Measurements from ENCODE around the gene RPN2. TPM values are rescaled to one million over a fixed set of nuclear protein-coding genes. Genes with fewer than 3 reads are reported as not detected.

The RPN2 gene
- polyA plus RNA-seq, 1 of the 3 experiments (the other 2 are of a cell fraction), result 420 TPM

GRCh38 chr20:37235065-37235464 is 55.9 kb downstream of the RPN2 start:
- no peak overlapping the region for H3K4me2 ChIP-seq
- peak overlapping the region; percentile 34 to 99; a peak in 3 of 4 replicates for H3K27ac ChIP-seq (ENCODE audit: low read depth in 2 of 2, low read length in 1 of 2)
- POLR2A ChIA-PET, result no interaction called here
- H3F3A ChIP-seq (replicated peaks; ENCODE audit: insufficient read depth), result no peaks in the 10 kb centered on the region
- no peaks in the 10 kb centered on the region for H3K27me3 ChIP-seq (ENCODE audit: insufficient read depth)
- no peaks in the 10 kb centered on the region for H3K79me2 ChIP-seq (ENCODE audit: insufficient read depth)
- CTCF ChIA-PET, result interaction anchor here (0.6 to 5.4 kb wide), 8 partner anchors 32 to 1632 kb away, joined by 3 to 19 read pairs (median 4); no protein-coding TSS in a partner anchor
- H3K9me2 ChIP-seq, result no peaks in the 10 kb centered on the region
- TF ChIP-seq EP300 (IDR thresholded peaks at IDR 0.05; ENCODE audit: borderline replicate concordance in 1 of 2, low read depth in 1 of 2, low read length in 1 of 2) (peak in 1 of 2 experiments; percentile 95; a peak in 2 of 4 replicates), FOSL2 (IDR thresholded peaks at IDR 0.05; ENCODE audit: borderline replicate concordance, low read depth) (no peak), MXI1 (IDR thresholded peaks at IDR 0.05; ENCODE audit: low read depth, low read length) (peak; percentile 54), CHD2 (IDR thresholded peaks at IDR 0.05; ENCODE audit: low read length, partially characterized antibody) (peak; percentile 46), GATA2 (CRISPR knock-in tag; IDR thresholded peaks at IDR 0.05) (peak; percentile 75), PBX3 (IDR thresholded peaks at IDR 0.05) (peak; percentile 26; the same call in 1 of the 2 replicates), SIN3A (IDR thresholded peaks at IDR 0.05; ENCODE audit: borderline replicate concordance, low read depth, low read length) (no peak), CTCF (IDR thresholded peaks at IDR 0.05) (no peak), NFIC (IDR thresholded peaks at IDR 0.05; ENCODE audit: borderline replicate concordance) (no peak), RCOR1 (IDR thresholded peaks at IDR 0.05; ENCODE audit: low read length) (no peak; the same call in none of the 2 replicates), RXRA (IDR thresholded peaks at IDR 0.05; ENCODE audit: borderline replicate concordance, low read depth) (no peak), TAF1 (IDR thresholded peaks at IDR 0.05; ENCODE audit: borderline replicate concordance, low read depth, low read length) (no peak), RFX5 (IDR thresholded peaks at IDR 0.05; ENCODE audit: low read length) (no peak), TCF12 (IDR thresholded peaks at IDR 0.05) (peak; percentile 38; the same call in 1 of the 2 replicates), FOXJ3 (CRISPR knock-in tag; IDR thresholded peaks at IDR 0.05) (peak; percentile 42; the same call in 1 of the 2 replicates)
- peak; percentile 59 for DNase-seq
- H3K9ac ChIP-seq, result no peak overlapping the region
- no peak overlapping the region for H2AFZ ChIP-seq (ENCODE audit: low read depth)
- H3K36me3 ChIP-seq (replicated peaks in 1 of 2; ENCODE audit: control insufficient read depth in 1 of 2, insufficient read depth in 2 of 2, low read length in 1 of 2), result peaks cover 70 to 81% of the 10 kb centered on the region in 2 experiments
- no peak overlapping the region for H3K4me3 ChIP-seq (ENCODE audit: low read depth in 2 of 2, low read length in 1 of 2)
- WGBS (ENCODE audit: low lambda C conversion rate), result 71% methylated on average over 6 of the region's 6 CpGs
- H3K9me3 ChIP-seq, result no peaks in the 10 kb centered on the region
- no peaks in the 10 kb centered on the region for H4K20me1 ChIP-seq (ENCODE audit: insufficient read depth)
- H3K4me1 ChIP-seq (ENCODE audit: control insufficient read depth in 1 of 2, insufficient read depth in 2 of 2, low read depth in 1 of 2, low read length in 1 of 2), result peaks cover 0 to 77% of the 10 kb centered on the region in 2 experiments; a peak in 2 of 4 replicates
